A549 (cell line): ENCODE results near the gene CMBL.

Experiments
- CTCF ChIP-seq: fragments of >200 bp; sonication (Bioruptor Twin); formaldehyde crosslinking; IDR thresholded peaks from 3 replicates; pipeline ENCODE4 v1.5.1; 2016
- EHMT2 ChIP-seq: fragments of 200-600 bp; sonication (generic); IDR thresholded peaks from 2 replicates; pipeline ENCODE4 v1.6.1; 2016; ENCODE audit warnings: antibody characterized with exemption, low read depth, mild to moderate bottlenecking, moderate library complexity
- RAD21 ChIP-seq, 2 experiments: fragments of >200 bp in 1 of 2; sonication (Bioruptor Twin) in 1 of 2; formaldehyde crosslinking in 1 of 2; IDR thresholded peaks in 1 of 2; conservative IDR thresholded peaks in 1 of 2; 2 replicates in 1 of 2; 3 replicates in 1 of 2; pipeline ENCODE4 v1.6.1; 2012 to 2018; ENCODE audit warnings: inconsistent platforms in 1 of 2

- TF ChIP-seq CTCF: no peak
- TF ChIP-seq RAD21 (conservative IDR thresholded peaks at IDR 0.05 in 1 of 2, IDR thresholded peaks at IDR 0.05 in 1 of 2): no peak
- TF ChIP-seq EHMT2: no peak
Observed at GRCh38 chr5:10262121-10262774, 45.5 kb downstream of the CMBL start.
